Superior temporal gyrus (tissue), 1 donor: ENCODE results near the gene STAT4.

Source experiments
- DNase-seq: peaks from one replicate; pipeline ENCODE4 v3.0.0-alpha.2; 2016; ENCODE audit errors: extremely low spot score

Gene STAT4

DNA sequence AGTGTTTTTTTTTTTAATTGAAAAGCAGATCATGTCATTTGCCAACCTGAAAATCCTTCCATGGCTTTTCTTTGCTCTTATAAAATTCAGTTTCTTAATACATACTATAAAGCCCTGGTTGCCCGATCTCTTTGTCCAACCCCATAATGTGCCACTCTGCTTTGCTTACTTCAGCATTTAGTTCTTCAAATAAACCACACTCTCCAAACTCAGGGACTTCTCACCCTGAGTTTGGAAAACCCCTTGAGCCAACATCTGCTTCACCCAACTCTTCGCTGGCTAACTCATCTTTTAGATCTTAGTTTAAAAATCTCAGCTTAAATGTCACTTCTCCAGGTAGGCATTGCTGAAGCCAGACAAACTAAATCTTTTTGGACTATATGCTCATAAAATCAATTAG, 135.6 kb downstream of the STAT4 start:
- DNase-seq = no peak

DNA sequence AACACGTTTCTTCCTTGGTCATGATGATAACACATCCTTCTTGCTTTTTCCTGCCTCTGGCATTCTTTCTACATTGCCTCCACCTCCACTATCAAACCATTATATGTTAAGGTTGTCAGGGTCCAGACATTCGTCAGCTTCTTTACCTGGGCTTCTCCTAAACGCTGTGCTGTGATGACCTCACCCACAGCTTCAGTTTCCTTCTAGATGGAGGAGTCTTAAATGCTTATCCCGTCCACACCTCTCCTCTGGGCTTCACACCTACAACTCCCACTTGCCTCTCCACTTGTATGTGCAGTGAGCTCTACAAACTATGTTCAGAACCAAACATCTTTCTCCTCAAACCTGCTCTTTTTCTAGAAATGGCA, 136.2 kb downstream of the STAT4 start:
- DNase-seq = no peak

DNA sequence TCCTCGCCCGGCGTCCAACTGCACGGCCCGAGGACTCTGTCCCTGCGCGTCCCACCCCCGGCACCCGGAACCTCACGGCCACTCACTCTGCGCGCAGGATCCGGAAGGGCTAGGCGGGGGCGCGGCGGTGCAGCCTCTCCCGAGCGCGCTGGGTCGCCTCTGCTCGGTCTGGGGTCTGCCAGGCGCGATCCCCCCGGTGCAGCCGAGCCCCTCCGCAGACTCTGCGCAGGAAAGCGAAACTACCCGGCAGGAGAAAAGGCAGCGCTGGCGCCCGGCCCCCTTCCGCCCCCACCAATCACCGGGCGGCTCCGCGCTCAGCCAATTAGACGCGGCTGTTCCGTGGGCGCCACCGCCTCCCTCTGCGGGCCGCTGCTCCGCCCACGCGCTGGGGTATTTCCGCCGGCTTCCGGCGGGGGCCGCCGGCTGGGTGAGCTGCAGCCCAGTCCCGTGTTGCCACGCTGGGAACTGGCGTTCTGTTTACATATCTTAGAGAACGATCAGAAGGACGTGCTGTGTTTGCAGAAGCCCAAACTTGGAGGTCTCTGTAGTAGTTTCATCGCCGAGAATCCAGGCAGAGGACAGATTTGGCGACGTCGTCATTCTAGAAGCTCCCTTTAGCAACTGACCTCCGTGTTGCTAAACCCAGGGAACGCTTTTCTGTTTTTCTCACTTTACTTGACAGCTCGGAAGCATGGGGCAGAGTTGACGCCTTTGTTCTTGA, 136.7 kb downstream of the STAT4 start, which contains the start of gene STAT1:
STAT1 (minus strand) TSS at position 240 of the 721 bp plus-strand sequence. CDS start 4,168 bp downstream, outside the sequence.
- DNase-seq = peak; percentile 94

DNA sequence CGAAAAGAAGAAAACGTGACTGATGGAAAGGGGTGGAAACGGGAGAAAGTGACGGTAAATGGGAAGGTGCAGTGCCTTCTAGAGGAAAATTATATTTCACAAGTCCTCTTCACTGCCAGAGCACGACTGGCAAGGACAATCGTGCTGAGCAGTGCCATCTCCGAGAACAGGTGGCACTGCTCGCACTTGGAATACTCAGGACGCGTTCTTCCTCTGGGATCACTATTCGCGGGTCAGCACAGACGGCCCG, 137.2 kb downstream of the STAT4 start:
- DNase-seq = peak; percentile 59

DNA sequence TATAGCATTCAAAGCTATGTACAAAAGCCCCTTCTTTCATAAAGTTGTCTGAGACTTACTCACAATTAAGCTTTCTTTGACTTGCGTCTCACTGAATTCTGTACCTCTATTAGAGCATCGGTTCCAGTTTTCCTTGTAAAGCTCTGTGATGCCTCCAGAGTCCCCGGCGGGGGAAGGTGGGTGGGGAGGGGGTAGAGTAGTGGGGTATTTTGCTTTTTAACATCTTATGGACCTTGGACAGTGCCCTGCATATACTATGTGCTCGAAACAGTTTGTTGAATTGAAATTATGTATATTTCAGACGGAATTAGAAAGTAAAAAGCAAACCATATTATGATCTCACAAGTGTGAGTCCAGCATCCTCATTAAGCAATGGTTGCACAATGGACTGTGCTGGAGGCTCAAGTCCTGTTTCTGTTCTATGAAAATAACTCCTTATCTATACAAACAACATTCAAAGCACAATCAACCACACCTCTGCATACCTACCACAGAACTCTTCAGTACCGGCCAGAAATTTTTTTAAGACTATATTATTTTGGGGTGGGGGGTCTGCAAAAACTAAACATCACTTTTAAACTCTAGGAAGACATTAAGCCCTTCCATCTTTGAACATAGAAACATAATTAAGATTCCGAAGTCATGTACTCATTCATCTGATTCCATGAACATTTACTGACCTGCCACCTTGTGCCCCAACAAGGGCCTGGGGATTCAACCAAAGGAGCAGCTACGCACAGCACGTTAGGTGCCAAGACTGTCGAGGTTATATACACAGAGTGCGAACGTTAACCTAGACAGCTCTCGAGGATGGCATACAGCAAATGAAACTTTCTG, 137.7 kb downstream of the STAT4 start:
- DNase-seq = no peak

DNA sequence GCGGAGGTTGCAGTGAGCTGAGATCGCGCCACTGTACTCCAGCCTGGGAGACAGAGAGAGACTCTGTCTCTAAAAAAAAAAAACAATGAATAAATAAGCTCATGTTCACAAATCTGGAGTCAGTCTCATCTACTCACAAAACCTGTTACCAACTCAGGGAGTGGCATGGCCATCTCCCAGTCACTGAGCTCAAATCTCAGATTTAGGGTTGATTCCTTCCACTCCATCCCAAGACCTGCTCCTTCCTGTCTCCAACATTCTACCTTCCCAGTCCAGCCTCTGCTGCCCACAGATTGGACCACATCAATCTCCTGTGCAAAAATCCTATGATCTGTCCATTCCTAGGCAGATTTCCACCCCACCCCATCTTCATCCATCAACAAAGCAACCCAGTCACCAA, 138.4 kb downstream of the STAT4 start:
- no peak for DNase-seq

DNA sequence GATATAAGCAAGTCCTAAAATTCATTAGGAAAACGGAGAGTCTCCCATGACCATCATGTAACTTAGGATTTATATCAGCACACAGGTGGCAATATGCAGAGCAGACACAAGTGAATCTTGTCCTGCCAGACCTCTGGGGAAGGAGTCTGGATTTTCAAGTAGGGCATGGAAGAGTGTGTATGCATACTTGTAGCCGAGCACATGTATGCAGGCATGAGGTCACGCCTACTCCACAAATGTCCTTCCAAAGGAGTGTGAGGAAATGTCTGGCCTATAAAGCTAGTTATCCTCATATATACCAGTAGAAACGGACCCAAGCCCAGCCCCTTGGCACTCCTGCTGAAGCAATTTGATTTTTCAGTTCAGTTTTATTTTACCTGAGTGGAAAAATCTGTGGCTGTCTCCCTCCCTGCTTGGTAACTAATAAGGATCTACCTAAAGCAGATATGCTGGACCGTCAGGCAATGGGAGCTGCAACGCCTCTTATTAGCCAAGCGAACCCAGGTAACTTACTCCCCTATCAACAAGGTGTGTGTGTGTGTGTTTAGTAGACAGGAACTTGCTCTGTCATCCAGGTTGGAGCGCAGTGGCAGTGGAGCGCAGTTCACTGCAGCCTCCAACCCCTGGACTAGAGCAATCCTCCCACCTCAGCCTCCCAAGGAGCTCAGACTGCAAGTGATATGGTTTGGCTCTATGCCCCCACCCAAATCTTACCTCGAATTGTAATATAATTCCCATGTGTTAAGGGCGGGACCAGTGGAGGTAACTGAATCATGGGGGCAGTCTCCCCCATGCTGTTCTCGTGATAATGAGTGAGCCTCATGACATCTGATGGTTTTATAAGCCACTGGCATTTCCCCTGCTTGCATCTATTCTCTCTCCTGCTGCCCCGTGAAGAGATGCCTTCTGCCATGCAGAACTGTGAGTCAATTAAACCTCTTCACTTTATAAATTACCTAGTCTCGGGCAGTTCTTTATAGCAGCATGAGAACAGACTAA, 139.6 kb downstream of the STAT4 start:
- no peak for DNase-seq

DNA sequence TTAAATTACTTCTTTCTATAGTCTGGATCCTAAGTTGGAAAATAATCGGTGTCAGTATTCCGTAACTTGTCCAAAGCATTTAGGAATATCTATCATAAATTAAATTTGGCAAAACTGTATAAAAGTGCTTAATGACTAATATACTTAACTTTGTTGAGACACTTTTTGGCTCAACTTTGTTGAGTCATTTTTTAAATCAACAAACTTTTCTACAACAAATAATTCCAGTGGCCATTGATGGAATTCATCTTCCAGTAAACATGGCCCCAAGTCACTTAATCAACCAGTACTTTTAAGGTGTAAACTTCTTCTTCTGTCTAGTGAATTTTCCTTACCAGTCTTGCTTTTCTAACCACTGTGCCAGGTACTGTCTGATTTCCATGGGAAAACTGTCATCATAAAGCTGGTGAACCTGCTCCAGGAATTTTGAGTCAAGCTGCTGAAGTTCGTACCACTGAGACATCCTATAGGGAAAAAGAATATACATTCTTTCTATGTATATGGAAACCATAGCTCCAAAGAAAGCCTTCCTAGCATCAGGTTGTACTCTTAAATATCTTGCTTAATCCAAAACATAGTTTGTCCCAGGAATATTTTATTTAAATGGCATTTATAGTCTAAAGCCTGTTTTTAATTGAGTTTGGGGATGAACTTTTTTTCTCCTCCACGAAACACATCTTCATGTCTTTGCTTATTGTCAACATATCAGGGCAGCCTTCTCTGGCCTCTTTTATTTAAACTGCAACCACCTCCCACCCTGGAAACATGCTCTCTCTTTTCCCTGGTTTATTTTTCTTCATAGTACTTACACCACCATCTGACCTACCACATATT, 141.0 kb downstream of the STAT4 start:
- DNase-seq = no peak

DNA sequence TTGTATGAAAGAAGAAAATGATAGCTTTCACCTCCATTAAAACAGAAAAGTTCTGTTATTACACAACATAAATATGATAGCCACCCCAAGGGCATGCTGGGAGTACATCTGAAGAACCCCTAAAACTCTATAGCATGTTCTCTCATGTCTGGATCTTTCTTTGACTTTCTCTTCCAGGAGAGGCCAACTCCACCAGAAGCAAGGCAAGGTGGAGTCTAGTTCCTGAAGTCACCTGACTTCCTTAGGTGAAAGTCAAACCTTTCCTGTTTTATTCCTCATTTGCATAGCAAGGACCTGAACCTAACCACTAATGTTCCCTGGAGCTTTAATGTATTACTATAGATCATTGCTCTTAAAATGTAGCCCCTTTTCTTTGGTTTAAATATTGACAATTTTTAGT, 142.5 kb downstream of the STAT4 start:
- DNase-seq = no peak

DNA sequence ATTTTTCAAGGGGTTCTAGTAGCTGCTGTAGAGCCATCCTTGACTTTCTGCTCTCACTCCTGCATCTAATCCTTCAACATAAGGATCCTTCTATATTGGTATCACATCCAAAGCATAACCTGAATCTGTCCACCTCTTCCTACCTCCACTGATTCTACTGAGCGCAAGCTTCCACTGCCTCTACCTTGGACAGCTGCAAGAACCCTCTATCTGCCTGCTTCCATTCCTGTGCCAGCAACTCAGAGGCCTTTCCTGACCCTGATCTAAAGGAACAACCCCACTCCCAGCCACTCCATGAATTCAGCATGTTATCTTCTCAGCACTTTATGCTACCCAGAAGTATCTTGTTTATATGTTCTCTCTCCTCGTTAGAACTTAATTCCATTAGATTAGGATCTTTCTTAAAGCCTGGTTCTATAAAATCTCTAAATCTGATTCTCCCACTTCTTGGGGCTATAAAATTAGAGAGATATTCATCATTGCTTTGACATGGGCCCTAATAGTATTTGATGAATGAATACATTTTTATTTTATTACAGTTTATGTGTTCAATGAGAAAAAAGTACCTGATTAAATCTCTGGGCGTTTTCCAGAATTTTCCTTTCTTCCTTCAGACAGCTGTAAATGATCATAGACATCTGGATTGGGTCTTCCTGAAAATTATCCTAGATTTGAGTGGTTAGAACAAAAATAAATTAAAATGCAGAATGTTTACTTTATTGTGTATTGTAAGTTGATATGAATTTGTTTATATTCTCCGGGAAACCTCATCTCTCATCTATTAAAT, 143.6 kb downstream of the STAT4 start:
- no peak for DNase-seq

DNA sequence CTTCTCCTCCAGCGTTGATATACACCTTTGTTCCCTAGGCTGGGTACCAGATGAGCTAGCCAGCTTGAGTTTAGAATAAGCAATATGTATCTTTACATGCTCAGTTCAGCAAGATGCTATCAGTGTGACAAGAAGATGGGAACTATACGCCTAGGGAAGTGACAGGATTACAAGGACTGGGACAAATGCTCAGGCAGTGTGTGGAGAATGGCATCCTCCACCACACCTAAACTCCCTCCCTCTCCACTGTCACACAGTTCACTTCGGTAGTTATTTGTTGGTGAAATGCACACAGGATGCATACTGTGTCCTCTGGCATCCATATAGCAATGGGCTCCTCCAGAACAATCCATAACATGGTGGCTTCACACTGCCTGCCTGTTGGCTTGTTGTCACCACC, 144.5 kb downstream of the STAT4 start:
- no peak for DNase-seq

DNA sequence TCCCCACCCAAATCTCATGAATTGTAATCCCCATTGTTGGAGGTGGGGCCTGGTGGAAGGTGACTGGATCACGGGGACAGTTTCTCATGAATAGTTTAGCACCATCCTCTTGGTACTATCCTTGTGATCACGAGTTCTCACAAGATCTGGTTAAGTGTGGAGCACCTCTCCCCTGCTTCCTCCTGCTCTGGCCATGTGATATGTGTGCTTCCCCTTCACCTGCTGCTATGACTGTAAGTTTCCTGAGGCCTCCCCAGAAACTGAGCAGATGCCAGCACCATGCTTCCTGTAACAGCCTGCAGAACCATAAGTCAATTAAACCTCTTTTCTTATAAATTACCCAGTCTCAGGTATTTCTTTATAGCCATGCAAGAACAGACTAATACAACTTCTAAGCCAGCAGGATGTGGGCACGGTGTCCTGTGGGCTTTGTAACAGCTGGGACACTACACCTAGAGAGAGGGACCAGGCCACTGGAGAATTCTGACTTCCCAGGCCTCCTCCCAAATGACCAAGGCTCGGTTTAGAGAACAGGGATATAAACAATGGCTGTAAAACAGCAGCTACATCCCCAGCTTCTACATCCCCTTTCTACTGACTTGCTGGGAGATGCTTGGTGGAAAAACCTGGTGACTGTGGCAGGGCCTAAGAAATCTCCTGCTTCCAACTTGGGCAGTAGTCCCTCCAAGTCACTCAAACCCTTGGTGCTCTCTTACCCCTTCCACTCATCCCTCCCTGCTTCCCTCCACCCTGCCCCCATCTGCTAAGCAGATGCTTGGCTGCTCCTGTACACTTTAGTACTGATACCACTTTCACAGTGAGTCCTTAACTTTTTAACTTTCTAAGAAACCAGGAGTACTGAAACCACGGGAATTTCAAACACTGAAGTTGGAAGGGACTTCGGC, 147.1 kb downstream of the STAT4 start:
- no peak for DNase-seq

DNA sequence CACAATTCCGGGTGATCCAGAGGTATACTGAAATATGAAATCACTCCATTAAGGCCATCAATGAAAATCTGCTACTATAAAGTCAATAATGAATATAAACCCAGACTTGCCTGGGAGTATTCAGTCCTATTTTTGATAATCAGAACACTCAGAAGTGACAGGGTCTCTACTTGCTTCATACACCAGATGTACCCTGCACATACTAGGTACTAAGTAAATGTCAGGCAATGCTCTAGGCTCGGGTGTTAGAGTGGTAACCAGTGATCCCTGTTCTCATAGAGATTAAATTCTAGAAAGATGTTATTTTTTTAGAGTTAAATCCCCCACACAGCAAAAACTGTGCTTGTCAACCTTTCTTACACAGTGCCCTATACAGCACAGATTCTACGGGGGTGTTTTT, 149.2 kb downstream of the STAT4 start:
- no peak for DNase-seq

DNA sequence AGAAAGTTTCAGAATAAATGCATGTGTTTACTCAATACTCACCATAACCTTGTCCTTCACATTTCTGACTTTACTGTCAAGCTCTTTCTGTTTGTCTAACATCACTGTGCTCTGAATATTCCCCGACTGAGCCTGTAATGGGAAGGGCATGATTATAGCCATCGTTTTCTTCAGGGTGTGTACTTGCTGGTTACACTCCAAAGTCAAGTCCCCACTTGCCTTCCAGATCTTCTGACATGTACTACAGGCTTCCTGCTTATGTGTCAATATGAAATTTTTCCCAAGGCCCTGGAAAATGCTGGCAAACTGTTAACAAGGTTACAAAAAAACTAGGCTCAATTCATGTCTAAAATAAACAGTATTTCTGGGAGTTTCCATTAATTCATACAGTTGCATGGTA, 149.8 kb downstream of the STAT4 start:
- DNase-seq = no peak

DNA sequence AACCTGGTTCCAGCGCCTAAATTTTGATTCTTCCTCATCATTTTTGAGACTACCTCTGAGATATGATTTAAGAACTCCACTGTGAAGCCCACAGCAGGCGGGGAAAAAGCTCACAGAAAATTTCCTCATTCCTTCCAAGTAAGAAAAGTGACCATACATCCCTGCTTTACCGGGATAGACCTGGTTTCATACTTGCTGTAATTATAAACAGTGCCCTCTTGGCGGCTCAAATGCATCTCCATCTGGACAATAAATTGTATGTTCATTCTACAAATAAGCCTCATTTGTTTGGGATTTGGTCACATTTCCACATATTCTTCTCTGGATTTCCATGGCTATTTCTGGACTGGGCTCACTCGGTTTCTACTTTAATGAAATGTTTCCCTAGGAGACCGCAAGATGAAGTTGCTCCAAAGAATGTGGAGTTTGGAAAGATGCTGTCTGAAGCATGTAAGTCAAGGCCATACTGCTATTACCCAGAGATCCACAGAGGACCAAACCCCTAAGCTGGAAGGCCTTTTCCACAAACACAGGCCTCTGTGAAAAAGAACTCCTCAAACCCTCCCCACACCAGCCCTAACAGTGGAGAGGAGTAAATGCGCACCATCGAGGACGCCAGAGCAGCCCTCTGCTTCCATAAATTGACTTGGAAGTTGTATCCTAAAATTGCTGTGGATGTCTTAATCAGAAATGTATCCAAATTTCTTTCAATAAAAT, 150.7 kb downstream of the STAT4 start:
- DNase-seq = no peak

DNA sequence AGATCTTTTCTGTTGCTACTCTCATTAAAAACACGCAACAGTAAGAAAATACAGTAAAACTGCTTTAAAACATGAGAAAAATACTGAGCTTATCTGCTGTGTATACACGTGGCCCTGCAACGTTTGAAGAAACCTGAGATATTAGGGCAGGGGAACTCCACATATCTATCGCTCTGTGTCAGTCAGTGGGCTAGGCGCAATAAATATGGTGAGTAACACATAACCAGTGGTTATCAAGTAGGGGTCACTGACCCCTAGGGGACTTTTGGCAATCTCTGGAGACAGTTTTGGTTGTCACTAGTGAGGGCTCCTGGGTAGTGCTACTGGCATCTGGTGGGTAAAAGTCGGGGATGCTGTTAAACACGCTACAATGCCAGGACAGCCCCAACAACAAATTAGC, 151.7 kb downstream of the STAT4 start:
- no peak for DNase-seq

DNA sequence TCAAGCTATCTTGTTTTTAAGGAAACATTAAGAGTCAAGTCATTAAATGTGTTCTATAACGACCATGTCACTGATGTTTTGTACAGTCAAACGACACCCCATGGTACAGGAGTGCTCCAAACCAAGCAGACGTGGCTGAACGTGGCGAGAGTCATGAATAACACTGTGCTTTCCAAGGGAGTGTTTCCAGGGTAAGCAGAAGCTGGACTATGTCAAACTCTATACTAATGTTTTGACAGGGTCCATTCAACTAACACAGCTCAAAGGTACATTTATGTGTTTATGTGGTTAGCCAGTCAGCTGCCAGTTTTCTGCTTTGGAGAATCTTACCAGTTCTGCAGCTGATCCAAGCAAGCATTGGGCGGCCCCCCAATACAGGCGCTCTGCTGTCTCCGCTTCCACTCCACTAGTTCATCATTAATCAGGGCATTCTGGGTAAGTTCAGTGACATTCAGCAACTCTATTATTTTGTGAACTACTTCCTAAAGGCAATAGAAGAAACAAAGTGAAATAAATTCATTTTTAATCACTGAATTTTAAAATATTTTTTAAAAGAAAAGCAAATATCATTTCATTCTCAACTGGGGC, 153.2 kb downstream of the STAT4 start:
- no peak for DNase-seq

DNA sequence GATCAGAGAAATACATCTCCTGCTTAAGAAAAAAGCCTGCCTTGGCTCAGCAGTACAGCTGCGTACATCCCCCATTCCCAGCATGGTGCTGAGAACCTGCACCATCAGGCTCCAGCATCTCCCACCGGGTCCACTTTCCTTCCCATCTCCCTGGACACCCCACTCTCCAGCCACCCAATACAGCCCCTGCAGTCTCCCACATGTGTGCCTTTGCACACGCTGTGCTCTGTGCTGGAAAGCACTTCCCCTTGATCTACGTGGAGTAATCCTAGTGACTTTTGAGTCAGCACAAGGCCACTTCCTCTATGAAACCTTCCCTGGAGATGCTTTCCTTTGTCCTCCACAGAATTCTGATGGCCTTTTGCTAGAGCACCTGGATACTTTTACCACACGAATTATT, 153.8 kb downstream of the STAT4 start:
- DNase-seq = no peak
